NCI-H128 (cell line): Measurements from ENCODE around the gene DDX24.

Source experiments
- DNase-seq: peaks from one replicate; lab custom pipeline; 2025; ENCODE audit not compliant: unreplicated experiment; lab: John Stamatoyannopoulos, UW

Gene DDX24

DNA sequence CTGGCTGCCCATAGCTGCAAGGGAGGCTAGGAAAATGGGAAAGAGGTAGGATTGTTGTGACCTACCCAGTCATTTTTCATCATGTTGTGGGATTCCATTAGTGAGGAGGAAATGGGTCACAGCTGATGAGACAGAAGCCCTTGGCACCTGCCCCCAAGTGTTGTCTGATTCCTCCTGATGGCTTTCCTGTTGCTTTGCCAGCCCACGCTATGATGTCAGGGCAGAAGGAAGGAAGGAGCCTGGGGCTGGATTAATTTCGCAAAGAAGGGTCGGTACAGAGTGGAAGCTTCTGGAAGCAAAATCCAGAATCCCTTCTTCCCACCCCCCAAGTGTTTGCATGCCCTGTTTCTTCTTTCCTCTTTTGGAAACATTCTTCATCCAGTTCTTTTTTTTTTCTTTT is 46.1 kb downstream of the DDX24 start:
- DNase-seq: no peak

DNA sequence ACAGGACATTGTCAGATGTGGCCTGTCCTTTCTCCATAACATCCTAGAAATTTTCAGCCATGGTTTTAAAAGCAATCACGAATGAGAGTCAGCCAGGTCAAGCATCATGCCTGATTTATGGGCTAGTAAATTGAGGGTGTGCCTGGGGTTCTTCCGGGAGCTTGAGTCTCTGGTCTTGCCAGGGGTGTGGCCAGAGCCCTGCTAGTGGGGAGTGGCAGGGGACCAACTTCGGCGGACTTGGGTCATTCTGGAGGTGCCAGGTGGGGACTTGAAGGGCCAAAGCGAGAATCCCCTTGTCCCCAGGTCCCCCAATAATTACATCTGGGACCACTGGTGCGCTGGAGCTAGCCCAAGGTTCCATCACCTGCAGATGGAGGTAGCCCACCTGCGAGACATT is 49.1 kb downstream of the DDX24 start:
- no peak for DNase-seq

DNA sequence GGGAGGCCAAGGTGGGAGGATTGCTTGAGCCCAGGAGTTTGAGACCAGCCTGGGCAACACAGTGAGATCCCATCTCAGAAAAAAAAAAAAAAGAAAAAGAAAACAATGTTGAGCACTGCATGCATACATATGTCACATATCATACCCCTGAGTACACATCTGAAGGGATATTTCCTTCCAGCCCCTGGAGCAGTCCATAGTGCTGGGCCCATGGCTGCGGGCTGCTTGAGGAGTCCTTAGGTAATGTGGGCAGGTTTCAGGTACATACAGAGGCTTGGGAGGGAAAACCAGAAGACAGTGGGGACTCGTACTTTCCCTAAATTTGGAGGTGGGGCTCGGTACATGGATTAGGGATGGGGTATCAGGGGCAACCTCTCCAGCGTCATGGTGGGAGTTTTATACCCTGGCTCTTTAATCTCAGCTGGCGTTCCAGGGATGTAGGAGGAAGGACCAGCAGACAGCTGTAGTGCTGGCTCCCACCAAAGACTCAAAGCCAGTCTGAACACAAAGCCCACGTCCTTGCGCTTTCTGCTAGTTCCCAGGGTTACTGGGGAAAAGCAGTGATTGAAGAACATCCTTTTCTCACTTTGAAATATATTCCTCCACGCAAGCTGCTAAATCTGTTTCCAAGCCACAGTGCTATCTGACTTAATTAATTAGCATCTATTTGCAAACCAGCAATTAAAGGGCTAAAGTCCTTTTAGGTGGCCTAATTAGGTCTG is 49.7 kb downstream of the DDX24 start:
- DNase-seq: no peak

DNA sequence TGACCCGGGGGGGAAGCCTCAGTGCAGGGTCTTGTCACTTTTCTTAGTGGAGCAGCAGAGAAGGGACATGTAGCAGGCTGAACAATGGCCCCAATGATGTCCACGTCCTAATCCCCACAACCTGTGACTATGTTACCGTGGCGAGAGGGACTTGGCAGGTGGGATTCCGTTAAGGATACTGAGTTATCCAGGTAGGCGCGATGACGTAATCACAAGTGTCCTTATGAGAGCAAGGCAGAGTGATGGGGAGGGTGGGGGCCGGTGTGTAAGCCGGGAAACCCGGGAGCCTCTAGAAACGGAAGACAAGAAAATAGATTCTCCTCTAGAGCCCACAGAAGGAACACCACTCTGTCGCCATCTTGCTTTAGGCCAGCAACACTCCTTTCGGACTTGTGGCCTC is 50.4 kb downstream of the DDX24 start:
- DNase-seq: no peak

DNA sequence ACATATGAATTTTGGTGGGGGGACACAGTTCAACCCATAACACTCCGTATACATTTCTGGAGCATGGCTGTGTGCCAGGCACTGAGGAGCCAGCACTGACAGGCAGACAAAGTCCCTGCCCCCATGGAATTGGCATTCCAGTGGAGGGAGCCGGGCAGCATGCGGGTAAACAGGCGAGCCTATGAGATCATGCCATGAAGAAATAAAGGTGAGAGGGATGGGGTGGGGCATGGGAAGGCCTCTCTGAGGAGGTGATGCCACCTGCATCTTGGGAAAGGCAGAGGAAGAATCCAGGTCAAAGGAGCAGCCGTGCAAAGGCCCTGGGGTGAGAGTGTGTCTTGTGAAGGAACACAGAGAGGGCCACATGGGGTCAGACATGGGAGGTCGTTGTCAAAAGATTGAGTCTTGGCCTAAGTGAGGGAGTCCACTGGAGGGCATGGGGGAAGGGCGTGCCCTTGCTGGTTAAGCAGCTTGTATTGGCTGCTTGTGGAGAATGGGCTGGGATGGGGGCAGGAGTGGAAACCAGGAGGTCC is 51.3 kb downstream of the DDX24 start:
- DNase-seq: no peak

DNA sequence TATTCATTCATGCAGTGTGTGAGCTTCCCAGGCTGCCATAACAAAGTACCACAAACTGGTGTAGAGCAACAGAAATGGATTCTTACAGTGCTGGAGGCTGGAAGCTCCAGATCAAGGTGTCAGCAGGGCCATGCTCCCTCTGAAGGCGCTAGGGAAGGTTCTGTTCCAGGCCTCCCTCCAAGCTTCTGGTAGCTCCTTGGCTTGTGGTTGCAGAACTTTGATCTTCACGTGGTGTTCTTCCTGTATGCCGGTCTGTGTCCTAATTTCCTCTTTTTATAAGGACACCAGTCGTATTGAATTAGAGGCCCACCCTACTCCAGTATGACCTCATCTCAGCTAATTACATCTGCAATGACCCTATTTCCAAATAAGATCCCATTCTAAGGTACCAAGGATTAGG is 51.7 kb downstream of the DDX24 start:
- DNase-seq: no peak

DNA sequence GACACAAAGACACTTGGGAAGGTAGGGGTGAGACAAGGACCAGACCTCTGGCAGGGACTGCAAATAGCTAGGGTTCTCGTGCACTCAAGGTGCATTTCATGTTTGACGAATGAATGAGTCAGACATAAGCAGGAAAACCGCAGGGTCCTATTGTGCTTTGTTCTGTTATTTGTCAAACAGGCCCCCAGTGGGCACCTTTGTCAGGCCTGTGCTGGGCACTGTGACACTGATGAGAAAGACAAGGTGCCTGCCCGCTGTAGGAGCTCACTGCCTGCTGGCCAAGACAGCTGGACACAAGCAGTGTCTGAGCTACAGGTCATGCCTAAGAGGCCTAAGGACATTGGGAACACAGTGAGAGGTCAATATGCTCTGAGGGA is 52.6 kb downstream of the DDX24 start:
- no peak for DNase-seq

DNA sequence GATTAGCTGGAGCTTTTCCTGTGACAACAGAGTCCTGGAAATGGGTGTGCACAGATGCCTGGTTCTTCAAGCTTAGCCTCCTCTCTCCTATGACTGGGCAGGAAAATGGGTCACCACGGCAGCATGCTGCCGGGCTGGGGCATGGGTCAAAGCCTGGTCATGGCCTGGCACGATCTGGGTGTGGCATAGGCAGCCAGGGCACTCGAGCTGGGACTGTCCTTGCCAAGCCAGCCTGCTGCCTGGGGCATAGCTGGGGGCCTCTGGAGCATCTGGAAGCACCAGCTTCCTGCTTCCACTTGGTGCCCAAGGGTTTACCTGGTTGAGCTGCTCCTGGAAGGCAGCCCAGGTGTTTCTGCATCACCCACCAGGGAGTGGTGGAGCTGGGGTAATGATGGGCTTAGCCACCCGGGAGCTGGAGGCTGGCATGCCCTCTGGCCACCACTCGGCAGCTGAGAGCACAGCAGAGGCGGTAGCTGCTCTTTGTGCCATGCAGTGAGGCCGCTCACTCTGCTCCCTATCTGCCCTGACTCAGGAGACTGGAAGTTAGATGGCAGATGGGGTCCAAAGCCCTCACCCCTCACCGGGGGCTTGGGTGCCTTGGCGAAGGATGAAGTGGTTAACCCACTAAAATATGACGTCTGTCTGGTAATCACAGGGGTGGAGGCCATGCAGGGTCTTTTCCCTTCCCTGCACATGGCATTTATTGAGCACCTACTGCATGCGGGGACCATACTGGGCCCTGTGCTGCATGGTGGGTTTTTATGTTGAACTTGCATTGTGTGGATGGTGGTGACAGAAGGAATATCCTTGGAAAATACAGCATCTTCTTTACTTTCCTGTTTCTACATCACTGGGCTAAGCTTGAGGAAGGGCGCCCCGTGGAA is 53.2 kb downstream of the DDX24 start:
- DNase-seq: no peak

DNA sequence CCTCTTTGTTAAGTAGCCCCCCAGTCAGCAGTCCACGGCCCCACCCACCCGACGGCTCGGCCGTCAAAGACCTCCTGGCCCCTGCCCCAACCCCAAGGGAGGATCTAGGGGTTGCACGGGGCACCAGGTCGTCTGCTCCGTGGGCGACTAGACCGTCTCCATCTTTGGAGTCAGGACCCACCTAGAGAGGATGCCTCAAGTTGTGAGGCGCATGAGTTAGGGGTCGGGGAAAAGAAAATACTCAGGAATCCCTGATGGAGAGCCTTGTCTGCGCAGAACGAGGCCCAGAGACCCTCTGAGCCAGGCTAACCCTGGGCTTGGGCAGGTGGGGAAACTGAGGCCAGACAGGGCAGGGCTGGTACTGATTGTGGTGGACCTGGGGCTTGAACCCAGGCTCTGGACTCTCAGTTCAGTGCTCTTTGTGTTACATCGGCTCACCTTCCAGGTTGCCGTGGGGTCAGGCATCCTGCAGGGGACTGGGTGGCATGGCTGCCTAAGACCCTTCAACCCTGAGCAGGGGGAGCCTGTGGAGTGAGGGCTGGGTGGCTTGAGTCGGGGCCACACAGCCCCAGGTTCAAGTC is 54.0 kb downstream of the DDX24 start:
- no peak for DNase-seq

DNA sequence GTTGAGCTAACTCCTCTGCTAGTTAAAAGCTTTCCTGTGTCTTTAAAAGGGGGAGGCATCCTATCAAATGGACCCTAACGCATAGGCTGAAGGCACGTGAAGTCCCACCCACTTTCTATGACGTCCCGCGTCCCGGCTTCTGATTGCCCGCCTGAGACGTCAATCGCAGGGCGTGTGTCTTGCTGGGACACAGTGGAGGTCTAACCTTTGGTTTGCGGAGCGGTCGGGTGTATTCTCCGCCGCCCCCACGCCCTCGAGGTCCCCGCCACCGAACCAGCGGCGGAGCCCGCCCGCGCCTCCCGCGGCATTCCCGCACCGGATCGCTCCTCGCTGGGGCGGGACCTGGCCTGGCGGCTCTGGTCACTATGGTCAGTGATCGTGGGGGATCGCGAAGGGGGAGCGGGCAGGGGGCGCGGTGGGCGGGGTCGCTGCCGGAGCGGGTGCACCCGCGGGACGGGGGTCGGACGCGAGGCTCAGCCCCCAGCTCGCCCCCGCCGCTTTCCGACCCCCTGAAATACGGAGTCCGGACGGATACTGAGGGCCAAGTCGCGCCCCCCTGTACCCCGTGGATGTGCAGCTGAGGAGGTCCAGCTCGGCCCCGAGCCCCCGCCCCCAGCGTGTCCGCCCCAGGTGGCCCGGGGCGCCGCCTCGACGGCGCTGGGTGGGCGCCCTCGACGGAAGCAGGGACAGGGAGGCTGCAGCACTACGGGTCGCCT is 54.7 kb downstream of the DDX24 start, which contains the start of gene OTUB2:
Gene OTUB2, plus strand, starts transcription at position 168 of the 716 bp plus-strand sequence. Its CDS starts 198 bp downstream, at position 366.
- peak; percentile 99 for DNase-seq

DNA sequence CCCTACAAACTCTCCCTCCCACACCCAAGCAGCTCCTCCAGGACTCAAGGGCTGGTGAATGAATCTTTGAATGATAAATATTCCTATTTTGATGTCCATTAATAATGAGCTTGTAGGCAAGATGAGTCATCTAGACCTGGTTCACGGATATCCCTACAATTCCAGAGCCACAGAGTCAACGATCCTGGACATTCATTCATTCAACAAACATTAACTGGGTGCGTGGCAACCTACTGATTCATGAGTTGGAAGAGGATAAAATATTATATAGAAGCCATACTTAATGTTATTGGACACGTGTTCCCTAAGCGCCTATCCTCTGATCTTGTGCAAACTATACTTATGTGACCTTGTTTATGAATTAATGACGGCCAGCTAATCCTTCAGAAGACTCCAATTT is 55.3 kb downstream of the DDX24 start:
- no peak for DNase-seq

DNA sequence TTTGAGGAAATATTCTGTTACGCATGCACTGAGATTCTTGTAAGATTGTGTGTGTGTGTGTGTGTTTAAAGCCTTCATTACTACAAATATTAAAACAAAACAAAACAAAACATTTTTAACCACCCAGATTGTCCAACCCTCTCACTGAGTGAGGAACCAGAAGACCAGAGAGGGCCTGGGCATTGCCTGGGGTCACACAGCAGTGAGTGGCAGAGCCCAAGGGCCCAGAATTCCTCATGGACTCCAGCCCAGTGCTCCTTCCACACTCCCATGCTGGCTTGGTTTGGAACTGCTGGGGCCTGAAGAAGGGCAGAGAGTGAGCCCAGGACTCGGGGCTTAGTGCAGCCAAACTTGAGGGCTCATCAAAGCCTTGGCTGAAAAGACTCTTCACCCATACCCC is 56.5 kb downstream of the DDX24 start:
- no peak for DNase-seq

DNA sequence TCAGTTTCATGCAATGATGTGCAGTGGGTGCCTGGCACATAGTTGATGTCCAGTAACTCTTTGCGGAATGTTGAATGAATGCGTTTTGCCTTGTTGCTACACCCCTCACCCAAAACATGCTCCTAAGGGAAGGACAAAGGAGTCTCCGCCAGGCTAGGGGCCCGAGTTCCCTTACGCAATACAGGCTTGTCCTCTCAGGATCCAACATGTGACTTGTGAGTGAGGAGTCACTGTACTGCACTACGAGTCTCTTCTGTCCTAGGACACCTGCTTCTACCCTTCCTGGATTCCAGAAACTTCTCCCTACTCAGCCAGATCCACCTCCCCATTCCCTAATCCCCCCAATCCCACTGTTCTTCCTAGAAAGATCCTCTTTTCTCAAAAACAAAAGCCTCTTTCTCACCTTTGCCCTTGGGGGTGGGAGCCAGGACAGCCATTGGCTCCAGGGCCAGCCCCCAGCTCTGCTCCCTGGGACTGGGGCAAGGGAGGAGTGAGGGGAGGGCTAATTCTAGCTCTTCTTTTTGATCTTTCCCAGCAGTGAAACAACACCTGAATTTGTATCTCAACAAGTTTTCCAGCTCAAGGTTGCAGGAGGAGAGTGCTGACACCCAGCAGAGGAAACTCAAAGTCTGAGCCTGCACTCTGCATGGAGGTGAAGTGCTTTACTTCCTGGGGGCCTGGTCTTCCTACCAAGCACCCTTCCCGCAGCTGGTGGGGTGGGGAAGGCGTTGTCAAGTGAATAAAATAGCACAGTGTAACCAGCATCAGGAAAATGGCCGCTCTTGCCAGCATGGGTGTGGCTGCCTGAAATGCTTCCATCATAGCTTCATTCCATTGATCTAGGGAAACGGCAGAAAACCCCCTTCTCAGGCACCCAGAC is 58.2 kb downstream of the DDX24 start:
- no peak for DNase-seq

DNA sequence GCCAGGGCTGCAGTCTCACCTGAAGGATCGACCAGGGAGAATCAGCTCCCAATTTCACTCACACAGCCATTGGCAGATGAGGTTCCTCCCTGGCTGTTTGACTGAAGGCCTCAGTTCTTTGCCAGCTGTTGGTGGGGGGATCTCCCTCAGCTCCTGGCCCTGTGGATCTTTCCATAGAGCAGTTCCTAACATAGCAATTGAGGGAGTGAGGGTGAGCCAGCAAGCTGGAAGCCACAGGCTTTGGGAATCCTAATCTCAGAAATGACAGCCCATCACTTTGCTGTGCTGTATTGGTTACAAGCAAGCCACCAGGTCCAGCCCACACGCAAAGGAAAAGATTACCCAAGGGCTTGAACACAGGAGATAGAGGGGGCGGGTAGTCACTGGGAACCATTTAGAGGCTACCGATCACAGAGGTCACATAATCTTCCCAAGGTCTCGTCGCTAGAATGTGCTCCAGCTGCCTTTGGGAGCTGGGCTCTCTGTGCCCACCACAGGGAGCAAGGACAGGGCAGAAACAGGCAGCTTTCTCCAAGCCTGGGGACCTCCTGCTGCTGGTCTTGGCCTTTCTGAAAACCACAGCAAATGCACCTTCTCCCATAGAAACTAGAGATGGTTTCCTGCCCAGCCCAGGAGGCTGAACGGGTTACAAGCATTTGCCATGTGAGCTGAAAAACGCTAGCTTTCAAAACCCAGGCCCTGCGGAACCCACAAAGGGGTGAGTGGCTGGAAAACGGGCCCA is 59.4 kb downstream of the DDX24 start:
- no peak for DNase-seq

DNA sequence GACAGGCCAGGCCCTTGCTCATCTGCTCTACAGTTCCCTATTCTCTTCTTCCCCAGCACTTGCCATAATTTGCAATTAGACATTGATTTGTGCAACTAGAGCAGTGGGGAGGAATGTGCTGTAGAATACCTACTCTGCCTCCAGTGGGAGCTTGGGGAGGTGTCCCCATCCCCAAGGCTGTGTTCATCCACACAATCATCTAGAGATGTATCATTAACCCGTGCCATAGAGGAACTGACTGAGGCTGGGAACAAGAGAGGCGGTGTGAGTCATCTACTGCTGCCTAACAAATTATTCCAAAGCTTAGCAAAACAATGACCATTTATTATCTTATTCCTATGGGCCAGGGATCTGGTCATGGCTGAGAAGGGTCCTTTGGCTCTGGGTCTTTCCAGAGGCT is 60.0 kb downstream of the DDX24 start:
- no peak for DNase-seq

DNA sequence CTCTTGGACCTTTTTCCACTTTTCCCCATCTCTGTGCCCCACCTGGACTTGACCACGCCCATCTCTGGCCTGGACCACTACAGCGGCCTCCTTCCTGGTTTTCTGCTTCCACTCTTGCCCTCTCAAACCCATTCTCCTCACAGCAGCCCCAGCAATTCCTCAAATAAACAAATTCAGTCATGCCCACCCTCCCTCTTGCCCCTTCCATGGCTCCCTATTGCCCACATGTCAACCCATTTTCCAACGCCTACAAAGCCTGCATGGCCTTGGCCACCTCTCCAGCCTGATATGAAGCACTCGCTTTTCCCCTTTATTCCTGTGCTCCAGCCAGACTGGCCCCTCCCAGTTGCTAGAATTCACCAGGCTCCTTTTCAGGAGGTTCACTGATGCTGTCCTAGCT is 60.7 kb downstream of the DDX24 start:
- no peak for DNase-seq

DNA sequence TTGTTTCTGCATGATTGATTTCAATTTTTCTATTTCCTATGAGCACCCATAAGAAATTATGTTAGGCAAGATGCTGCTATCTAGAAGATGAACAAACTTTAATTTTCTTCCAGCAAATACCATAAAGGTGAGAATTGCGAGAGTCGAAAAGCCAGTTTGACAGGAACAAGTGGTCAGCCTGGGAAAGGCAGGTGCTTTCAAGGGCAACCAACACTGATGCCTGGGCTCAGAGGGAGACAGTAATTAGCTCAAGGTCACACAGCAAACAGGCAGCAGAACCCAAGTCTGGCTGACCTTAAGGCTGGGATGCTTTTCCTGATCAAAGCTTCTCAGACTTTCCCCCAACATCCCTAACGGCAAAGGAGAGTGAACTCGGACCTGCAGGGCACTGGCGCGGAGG is 61.7 kb downstream of the DDX24 start:
- no peak for DNase-seq

DNA sequence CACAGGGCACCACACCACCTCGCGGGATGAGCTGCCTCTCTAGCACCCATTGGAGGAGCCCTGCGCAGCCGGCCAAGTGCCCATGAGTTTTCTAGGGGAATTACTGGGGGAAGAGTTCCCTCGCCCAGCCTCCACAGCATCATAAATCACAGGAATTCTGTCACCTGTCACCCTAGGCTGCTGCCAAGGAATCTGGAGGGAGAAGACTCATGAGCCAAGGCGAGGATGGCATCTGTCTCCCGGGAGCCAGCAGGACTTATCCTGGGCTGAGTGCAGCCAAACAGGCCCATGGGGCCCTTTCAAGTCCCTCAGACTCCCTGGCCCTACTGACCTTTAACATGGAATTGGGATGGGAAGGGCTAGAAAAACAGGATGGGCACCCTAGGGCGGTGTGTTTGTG is 62.7 kb downstream of the DDX24 start:
- DNase-seq: no peak

DNA sequence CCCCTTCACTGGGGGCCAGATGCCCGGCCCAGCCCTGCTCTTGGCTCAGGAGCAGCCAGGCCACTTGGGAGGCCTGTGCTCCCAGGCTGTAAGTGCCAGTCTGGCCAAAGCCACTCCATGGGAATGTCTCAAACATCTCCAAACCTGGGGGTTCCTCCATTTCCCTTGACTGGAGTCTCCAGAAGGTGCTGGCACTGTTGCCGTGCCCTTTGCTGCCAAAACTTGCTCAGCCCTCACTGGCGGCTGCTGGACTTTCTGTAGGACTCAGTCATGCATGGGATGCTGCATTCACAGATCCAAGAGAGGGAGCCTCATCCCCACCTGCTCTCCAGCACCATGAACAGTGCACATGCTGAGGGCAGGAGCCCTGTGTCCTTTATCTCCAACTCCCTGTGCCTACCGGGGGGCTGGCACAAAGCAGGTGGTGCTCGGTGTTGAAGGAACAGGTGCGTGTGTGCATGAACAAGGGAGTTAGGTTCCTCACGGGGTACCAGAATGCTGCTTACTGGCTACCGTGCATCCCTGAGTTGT is 64.5 kb downstream of the DDX24 start:
- no peak for DNase-seq
